CD4-positive, alpha-beta T cell treated with Interleukin-1 beta for 1 hour (primary cell): ENCODE results near the gene DCAF6.
"Not testable (repeated sequence)": the region's sequence is repeated elsewhere in the genome, so short reads cannot be mapped to it uniquely, and the experiment has no call there.

Experiments used
- DNase-seq, 2 donors: peaks; one replicate each; pipeline ENCODE4 v3.0.0-alpha.2; 2020 to 2022

Gene DCAF6

DNA sequence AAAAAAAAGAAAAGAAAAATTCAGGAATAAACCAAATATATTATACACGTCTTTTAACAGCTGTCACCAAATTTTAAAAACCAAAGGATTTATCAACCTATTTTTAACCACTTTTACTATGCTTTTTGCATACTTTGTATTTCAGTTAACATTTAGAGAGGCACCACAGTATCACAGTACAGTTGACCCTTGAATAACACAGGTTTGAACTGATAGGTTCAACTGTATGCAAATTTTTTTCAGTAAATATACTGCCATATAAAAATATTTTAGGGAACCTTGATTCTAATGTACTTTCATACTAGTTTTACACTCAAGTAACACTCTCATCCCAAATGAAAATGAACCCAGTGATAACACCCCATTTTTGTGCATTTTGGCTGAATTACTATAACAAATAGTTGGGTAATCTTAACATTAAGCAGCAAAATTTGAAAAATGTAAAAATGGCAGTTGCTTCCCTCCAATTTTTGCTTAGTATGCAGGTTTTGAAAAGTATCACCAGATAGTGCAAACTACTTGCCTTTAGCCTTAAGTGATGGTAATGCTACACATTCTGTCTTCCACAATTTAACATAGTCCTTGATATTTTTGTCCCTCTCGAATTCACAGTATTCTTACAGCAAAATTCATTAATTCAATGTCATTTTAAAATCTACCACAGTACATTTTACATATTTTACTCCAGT lies 11.8 kb upstream of the DCAF6 start:
- DNase-seq: no peak

DNA sequence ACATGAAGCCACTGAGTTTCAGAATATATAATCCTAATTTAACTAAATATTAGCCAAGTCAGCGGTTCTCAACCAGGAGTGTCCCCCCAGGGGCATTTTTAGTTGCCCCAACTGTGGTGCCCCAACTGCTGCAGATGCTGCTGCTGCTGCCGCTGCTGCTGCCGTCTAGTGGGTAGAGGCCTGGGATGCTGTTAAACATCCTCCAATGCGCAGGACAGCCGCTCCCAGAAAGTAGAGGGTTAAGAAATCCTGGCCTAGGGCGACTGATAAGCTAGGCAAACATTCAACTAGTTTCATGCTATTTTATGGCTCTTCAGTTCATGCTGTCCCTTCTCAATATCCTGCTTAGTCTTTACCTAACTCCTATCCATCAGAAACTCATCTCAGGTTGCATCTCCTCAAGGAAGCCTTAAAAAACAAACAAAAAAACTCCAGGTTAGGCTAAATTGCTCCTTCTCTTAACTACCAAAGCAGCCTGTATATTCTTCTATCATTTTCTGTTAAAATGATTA lies 9.9 kb upstream of the DCAF6 start:
- no peak for DNase-seq

DNA sequence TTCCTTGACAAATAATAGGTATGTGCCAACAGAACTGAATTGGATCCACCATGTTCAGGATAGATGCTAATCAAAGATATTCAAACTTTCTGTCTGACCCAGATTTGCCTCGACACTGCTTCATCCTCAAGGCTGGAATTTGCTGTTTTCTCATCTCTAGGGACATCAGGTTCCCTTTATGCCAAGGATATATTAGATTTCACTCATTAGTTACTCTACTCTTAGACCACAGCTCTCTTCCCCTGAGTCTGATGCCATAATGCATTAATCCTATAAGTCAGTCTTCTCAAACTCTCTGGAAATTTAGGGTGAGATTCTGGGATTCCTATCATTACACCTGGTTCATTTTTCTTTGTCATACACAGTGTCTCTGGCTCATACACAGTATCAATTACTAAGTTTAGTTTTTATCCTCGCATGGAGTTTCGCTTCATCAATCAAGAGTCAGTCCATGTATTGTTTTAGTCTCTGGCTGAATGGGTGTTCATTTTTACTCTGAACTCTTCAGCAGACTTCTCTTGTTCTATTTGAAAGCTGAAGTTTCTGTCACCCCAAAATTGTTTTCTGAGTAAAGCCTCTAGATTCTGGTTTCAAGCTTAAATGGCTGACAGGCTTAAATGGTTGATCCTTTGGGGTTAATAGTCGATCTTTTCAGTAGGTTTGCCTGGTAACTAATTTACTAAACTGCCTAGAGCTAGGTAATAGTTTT lies 9.3 kb upstream of the DCAF6 start:
- no peak for DNase-seq

DNA sequence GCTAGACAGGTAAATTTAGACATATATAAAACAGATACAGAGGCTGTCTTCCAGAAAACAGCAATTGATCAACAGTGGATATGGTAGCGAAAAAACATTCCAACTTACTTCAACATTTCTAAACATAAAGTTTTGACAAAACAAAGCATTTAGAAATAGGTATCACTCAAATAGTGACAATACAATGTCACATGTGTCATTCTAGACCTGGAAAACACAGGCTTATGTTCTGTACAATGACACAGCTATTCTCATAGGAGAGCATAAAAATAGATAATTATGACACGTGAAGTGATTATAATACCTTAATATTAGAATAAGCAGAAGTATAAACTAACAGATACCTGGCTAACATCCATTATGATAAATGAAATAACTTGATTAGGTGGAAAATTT lies 8.0 kb upstream of the DCAF6 start:
- DNase-seq: no peak

DNA sequence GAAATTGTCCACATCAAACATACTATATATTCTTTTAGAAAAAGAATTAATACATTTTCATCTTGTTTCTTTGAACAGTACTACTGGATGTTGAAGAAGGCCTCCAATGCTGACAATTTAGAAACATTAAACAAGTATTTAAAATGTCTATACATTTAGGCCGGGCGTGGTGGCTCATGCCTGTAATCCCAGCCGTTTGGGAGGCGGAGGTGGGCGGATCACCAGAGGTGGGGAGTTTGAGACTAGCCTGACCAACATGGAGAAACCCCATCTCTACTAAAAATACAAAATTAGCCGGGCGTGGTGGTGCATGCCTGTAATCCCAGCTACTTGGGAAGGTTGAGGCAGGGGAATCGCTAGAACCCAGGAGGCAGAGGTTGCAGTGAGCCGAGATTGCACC lies 7.6 kb upstream of the DCAF6 start:
- DNase-seq: not testable (repeated sequence)

DNA sequence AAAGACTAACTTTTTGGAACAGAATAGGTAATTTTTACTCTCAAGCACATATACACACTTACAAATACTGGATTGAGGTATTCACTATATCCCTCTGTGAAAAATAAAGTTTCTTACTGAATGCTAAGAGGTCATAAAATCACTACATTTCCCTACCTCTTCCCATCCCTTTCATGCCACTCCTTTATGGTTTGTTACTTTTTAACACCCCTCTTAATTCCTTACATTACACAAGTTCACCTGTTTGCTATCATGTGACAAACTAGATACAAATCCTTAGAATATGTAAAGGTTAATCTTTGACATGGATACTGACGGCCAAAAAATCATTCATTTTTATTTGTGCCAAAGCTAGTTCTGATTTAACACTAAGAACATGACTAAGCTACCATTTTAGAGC lies 6.8 kb upstream of the DCAF6 start:
- DNase-seq: no peak

DNA sequence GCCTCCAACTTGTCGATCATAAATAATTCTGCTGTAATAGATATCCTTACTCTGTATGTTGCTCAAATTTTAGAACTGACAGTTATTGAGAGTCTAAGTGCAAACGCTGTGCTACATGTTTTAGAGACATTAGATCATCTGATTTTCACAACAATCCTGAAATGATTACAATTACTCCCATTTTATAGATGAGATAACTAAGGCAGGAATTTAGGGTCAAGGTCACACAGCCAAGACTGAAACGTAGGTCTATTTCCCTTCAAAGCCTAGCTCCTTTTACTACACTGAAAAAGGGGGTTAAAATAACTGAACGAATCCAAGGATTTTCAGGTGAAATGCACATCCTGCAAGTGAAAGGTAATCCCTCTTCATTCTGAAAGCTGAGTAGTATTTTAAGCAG lies 2.7 kb upstream of the DCAF6 start:
- no peak for DNase-seq

DNA sequence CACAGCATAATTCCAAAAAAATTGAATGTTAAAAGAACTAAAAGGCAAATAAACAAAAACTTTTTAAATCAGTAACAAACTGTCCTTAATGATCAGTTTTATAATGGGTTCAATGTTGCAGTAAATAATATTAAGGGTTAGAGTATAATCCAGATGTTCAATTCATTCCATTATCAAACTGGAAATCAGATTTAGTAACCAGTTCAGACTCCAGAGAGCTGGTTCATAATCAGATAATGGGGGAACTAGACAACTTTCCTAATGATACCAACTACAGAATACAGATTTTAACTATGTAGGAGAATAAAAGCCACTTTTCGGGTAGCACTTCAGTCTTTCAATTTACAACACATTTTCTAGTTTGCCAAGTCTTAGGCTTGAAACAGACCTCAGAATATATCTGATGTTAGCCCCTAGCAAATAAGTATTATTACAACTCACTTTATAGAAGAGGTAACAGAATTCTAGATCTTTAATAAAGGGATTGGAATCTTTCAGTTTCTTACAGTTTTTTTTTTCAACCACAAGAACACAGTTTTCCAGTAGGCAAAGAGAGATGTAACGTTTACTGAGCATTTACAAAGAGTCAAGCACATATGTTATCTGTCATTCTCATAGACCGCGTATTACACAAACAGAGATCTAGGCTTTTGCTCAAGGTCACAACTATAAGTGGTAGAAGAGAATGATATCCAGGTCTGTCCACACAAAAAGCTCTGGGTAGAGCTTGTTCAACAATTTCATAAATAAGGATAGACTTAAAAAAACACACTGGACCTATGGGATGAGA lies 1.9 kb upstream of the DCAF6 start:
- peak in 1 of 2 donors; percentile 14 for DNase-seq

DNA sequence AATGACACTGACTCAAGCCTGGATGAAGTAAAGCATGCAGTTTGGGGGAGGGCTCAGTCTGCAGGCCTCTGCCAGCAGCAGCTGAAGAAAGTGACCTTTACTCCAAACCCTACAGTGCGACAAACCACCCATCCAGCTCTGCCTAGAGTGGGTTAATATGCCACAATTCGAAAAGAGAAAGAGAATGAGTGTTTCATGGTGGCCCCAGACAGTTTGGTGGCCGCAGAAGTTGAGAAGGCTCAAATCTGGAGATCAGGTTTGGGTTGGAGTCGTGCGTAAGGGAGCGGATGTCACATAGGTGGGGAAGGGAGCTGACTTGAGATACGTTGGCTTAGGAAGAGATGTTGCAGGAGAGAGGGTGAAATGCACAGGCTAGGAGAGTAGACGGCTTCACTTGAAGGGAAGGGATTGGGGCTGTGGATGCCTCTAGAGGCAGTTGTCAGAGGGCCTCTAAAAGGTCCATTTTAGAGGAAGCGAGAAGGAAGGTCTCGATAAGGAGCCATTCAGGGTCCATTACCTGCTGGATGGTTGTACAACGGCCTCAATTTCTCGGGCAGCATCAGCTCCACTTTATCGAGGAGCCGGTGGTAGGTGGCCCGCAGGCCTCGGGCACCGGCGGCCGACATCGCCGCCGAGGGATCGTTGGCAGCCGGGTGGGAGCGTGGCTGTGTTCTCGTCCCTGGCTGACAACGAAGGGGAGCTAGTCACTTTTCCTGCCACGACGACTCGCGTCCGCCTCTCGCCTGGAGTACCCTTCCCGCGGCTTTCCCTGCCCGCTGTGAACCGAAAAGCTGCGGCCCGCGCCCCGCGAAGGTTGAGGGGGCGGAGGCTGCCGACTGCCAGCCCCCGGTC lies 1.0 kb upstream of the DCAF6 start:
- DNase-seq: peak in 1 of 2 donors; percentile 40

DNA sequence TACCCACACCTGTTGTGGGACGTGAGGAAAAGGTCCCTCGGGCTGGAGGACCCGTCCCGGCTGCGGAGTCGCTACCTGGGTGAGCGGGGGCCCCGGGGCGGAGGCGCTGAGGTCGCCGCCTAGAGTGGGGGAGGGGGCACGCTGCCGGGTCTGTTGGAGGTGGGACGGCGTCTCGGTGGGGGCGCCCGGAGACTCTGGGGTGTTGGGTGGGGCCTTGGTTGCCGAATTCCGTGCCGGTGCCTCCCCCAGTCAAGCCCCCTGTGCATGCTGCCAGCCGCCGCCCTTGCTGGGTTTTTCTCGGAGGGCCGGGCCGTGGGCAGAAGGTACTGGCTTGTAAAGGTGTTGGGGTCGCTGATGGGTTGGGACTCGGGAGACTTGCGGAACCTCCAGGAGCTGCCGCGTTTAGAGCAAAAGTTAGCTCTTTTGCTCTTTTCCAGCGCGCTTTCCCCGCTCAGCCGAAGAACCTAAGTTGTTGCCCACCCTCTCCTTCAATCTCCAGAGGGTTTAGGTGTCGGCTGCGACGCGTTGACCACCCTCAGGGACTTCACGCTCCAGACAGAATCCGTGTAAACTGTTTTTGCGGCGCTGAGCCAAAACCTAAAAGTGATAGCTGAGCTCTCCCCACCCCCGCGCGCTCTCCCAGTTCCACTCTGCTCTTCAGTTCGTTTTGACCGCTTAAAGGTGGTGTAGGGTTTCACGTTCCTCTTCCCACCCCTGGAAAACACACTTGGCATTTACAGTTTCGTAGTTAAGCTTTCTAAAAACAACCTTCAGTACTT lies 636 bp downstream of the DCAF6 start, which contains the start of gene MPC2:
MPC2 (minus strand) TSS at position 143 of the 779 bp plus-strand sequence. CDS start 1,231 bp downstream, outside the sequence.
- DNase-seq: peak; percentile 69 to 70

DNA sequence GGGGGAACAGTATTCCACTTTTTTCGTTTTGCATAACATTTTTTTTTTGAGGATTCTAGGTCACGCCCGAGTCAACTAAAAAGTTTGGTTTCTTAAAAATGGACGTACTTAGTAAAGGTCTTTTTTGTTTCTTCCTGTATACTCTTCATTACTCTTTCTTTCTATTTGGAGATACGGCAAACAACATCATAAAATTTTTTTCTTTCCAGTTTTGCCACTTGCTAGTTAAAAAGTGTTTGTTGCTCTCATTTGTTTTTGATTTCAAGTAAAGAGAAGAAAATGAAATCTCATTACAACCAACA lies 1.2 kb downstream of the DCAF6 start:
- no peak for DNase-seq

DNA sequence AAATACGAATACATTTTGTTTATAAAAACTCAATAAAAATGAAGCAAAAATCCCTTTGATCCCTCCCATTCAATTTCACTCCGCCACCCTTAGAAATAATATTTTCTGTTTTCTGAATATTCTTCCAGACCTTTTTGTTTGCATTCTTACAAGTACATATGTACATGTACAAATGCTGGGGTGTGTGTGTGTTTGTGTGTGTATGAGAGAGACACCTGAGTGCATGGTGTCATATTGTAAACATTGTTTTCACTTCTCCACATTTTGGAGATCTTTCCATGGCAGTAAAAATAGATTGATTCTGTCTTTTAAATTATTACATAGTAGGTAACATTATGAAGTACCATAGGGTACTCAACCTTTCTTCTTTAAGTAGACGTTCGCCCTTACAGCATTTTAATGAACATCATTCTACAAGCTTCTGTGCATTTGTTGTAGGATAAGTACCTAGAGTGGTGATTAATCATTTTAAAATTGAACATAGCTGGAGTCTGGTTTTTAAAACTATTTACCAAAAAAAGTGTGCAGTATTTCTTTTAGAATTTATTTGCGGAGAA lies 1.7 kb downstream of the DCAF6 start:
- DNase-seq: no peak

DNA sequence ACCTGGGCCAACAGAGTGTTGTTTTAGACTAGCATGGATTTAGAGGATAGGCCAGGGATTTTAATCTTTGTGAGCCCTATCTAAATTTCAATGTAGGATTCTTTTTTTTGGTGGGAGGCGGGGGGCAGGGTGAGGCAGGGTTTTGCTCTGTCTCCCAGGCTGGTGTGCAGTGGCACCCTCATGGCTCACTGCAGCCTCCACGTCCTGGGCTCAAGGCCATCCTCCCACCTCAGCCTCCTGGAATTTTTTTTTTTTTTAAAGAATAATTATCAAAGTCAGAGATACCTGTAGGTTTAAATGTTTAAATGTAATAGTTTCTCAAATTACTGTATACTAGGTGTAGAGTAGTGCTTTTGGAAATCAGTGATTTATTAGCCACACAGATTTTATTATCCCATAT lies 3.8 kb downstream of the DCAF6 start:
- DNase-seq: no peak

DNA sequence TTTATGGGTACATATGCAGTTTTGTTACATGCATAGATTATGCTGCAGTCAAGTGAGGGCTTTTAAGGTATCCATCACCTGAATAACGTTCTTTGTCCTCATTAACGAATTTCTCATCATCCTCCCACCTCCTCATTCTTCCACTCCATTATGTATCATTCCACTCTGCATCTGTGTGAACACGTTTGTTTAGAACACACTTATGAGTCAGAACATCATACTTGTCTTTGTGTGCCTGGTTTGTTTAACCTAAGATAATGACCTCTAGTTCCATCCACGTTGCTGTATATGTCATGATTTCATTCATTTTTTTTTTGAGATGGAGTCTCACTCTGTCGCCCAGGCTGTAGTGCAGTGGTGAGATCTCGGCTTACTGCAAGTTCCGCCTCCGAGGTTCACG lies 7.1 kb downstream of the DCAF6 start:
- no peak for DNase-seq

DNA sequence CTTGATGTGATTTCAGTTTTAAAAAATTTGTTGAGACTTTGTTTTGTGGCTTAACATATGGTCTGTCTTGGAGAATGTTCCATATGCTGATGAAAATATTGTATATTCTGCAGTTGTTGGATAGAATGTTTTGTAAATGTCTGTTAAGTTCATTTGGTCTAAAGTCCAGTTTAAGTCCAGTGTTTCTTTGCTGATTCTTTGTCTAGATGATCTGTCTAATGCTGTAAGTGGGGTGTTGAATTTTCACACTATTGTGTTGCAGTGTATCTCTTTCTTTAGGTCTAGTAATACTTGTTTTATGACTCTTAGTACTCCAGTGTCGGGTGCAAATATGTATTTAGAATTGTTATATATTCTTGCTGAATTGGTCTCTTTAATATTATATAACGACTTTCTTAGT lies 11.2 kb downstream of the DCAF6 start:
- no peak for DNase-seq

DNA sequence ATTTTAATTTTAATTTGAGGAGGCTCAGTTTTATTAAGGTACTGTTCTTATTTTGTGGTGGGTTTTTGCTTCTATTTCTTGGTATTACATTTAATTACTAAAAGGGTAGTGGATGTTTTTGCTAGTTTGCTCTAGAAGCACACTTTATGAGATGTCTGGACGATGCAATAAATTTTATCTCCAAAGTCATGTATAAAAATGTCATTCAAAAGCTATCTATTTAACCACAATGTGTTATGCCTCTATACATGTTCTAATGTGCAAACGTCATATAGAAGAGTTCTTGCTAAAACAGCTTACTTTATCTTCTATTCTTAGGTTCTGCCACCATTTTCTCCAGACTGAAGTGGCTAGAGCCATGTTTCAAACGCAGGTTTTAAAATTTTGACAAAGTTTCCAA lies 13.3 kb downstream of the DCAF6 start:
- DNase-seq: no peak

DNA sequence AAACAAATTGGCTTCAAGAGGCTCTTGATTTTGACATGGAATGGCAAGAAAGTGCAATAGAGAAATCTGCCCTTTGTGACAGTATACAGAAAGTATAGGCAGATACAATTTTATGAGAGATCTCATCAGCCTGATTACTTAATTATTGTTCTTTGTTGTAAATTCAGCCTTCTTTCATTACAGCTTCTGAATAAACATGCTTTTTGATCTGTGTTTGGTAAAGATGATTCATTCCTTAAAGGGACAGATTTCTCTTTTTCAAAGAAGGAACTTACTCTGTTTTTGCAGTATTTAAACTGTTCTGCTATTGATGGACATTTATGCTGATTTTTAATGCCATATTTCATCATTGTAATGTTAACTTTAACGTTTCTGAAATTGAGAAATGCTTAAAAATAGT lies 14.1 kb downstream of the DCAF6 start:
- no peak for DNase-seq

DNA sequence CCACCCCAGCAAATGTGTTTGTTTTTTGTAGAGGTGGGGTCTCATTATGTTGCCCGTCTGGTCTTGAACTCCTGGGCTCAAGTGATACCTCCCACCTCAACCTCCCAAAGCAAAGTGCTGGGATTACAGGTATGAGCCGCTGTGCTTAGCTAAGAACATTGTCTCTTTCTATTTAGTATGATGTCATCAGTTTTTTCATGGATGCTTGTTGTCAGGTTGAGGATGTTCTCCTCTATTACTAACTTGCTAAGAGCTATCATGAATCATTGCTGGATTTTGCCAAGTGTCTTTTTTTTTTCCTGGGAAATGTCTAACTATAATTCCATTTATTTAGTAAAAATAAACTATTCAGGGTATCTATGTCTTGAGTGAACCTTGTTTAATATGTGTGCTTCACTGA lies 19.4 kb downstream of the DCAF6 start:
- no peak for DNase-seq

DNA sequence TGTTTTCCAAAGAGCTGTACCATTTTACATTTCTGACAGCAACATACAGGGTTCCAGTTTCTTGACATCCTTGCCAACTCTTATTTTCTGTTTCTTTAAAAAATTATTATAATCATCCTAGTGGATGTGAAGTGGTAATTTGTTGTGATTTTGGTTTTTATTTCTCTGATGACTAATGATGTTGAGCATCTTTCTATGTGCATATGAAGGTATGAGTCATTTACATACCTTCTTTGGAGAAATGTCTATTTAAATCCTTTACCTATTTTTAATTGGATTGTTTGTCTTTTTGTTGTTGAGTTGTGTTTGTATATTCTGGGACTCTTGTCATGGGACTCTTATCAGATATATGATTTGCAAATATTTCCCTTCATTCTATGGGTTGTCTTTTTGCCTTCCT lies 21.2 kb downstream of the DCAF6 start:
- no peak for DNase-seq

DNA sequence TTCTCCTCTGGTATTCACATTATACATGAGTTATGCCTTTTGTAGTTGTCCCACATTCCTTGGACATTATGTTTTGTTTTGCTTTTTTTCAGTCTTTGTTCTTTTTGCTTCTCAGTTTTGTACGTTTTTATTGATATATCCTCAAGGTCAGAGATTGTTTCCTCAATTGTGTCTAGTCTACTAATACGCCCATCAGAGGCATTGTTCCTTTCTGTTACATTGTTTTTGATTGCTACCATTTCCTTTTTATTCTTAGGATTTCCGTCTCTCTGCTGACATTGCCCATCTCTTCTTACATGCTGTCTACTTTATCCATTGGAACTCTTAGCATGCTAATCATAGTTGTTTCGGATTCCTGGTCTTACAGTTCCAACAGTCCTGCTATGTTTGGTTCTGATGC lies 28.2 kb downstream of the DCAF6 start:
- no peak for DNase-seq

DNA sequence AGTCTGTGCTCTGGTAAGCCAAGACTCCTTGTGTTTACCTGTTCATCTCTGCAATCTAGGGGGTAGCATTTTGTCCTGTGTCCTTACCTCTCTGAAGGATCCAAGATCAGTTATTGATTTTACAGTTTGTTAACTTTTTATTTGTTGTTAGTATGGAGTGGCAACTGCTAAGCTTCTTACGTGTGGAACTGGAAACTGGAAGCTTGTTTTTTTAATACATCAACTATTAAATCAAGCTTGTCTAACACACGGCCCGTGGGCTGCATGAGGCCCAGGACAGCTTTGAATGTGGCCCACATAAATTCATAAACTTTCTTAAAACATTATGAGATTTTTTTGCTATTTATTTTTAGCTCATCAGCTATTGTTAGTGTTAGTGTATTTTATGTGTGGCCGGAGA lies 29.6 kb downstream of the DCAF6 start:
- DNase-seq: no peak

DNA sequence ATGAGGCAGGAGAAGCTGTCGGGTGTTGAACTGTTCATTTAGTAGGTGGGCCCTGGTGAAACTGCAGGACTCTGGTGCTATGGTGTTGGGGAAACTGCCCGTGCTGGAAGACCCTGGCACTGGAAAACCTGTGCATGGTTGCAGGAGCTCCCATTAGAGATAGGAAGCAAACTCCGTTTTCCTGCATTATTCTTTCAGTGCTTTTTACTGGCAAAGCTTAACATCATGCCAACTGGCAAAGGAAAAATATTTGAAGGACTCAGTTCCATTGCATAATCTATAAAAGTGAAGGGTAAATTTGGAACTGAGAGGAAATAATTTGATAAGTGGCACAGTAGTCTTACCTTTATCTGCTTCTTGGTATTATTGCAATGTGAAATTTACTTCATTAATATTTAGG lies 32.1 kb downstream of the DCAF6 start:
- no peak for DNase-seq
